Measurements from ENCODE around the gene RNF130.
A peak's percentile ranks its signal among the peaks of the same experiment; 100 is the strongest.

The RNF130 gene

GRCh38 chr5:180071531-180072255 is at the start of gene RNF130:
TSS of gene RNF130 (minus strand) at chr5:180071759. CDS start at chr5:180071702, 57 bp downstream.
- DNase-seq = peak; percentile 76

GRCh38 chr5:180120237-180121101 is 48.9 kb upstream of the RNF130 start:
- DNase-seq = no peak

- DNase-seq = no peak
Measured at GRCh38 chr5:180119903-180120236, 48.3 kb upstream of the RNF130 start.

GRCh38 chr5:180119031-180119902 is 47.7 kb upstream of the RNF130 start:
- no peak for DNase-seq

GRCh38 chr5:180118391-180118791 is 46.8 kb upstream of the RNF130 start:
- DNase-seq = no peak

- no peak for DNase-seq
Measured at GRCh38 chr5:180117000-180117725, 45.6 kb upstream of the RNF130 start.

GRCh38 chr5:180116077-180116999 is 44.8 kb upstream of the RNF130 start:
- DNase-seq = no peak

- no peak for DNase-seq
Measured at GRCh38 chr5:180115326-180116076, 43.9 kb upstream of the RNF130 start.

- DNase-seq = no peak
Measured at GRCh38 chr5:180114304-180115003, 42.9 kb upstream of the RNF130 start.

GRCh38 chr5:180113660-180114303 is 42.2 kb upstream of the RNF130 start:
- DNase-seq = no peak

GRCh38 chr5:180112181-180112861 is 40.8 kb upstream of the RNF130 start:
- no peak for DNase-seq

- DNase-seq = no peak
Measured at GRCh38 chr5:180111273-180112002, 39.9 kb upstream of the RNF130 start.

- DNase-seq = no peak
Measured at GRCh38 chr5:180109920-180110319, 38.4 kb upstream of the RNF130 start.

GRCh38 chr5:180107005-180107404 is 35.4 kb upstream of the RNF130 start:
- no peak for DNase-seq

- DNase-seq = no peak
Measured at GRCh38 chr5:180105827-180106312, 34.3 kb upstream of the RNF130 start.

GRCh38 chr5:180104168-180104530 is 32.6 kb upstream of the RNF130 start:
- DNase-seq = no peak

- DNase-seq = no peak
Measured at GRCh38 chr5:180103487-180104167, 32.1 kb upstream of the RNF130 start.

Measured in activated effector memory CD4-positive, alpha-beta T cell treated with Interleukin-2 at 50 U/mL for 16 hours (primary cell).